Suprapubic skin (tissue), 4 donors: ENCODE measurements around the gene ATP10B. TPM values are rescaled to one million over a fixed set of nuclear protein-coding genes. Genes with fewer than 3 reads are reported as not detected.

Experiments used
- DNase-seq, 2 donors: peaks; one replicate each; pipeline ENCODE4 v3.0.0-alpha.2; 2019; ENCODE audit warnings: low spot score in 2 of 2
- H3K27ac ChIP-seq: fragments of 200-600 bp; sonication (generic); one replicate; pipeline ENCODE4 v1.5.1; 2019
- H3K27me3 ChIP-seq: fragments of 200-600 bp; sonication (generic); one replicate; pipeline ENCODE4 v1.5.1; 2019
- H3K36me3 ChIP-seq: fragments of 200-600 bp; sonication (generic); one replicate; pipeline ENCODE4 v1.5.1; 2019
- H3K4me1 ChIP-seq: fragments of 200-600 bp; sonication (generic); one replicate; pipeline ENCODE4 v1.5.1; 2019
- H3K4me3 ChIP-seq: fragments of 200-600 bp; sonication (generic); one replicate; pipeline ENCODE4 v1.5.1; 2019; ENCODE audit warnings: mild to moderate bottlenecking
- H3K9me3 ChIP-seq: fragments of 200-600 bp; sonication (generic); one replicate; pipeline ENCODE4 v1.5.1; 2019
- CTCF ChIP-seq, 2 donors: fragments of 200-600 bp in 1 of 2; fragments of 450-650 bp in 1 of 2; sonication (generic) in 1 of 2; IDR thresholded peaks; one replicate each; pipeline ENCODE4 v1.5.1; 2016 to 2019; ENCODE audit warnings: antibody characterized with exemption in 2 of 2, mild to moderate bottlenecking in 1 of 2, moderate library complexity in 1 of 2
- EP300 ChIP-seq: sonication (generic); formaldehyde crosslinking; IDR thresholded peaks from one replicate; pipeline ENCODE4 v1.6.1; 2017; ENCODE audit warnings: antibody characterized with exemption
- POLR2A ChIP-seq, 2 donors: fragments of 450-650 bp; IDR thresholded peaks; one replicate each; pipeline ENCODE4 v1.6.1; 2017; ENCODE audit warnings: antibody characterized with exemption in 2 of 2, mild to moderate bottlenecking in 2 of 2, moderate library complexity in 2 of 2
- POLR2AphosphoS5 ChIP-seq, 3 donors: sonication (generic); formaldehyde crosslinking; IDR thresholded peaks; one replicate each; pipeline ENCODE4 v1.6.1; 2017; ENCODE audit warnings: antibody characterized with exemption in 3 of 3
- WGBS: methylation state at CpG from one replicate; pipeline ENCODE4 v1.1.5; 2018; 5-methylcytosine and 5-hydroxymethylcytosine counted together
- total RNA-seq, 4 donors: library from RNA; depleted of rRNA; stranded (reverse); fragments of >200 nt; gene quantifications; one replicate each; pipeline ENCODE4 v1.1.0, GENCODE V29; 2016

Gene ATP10B
- total RNA-seq, 4 donors from 2014 or later: 25.4 to 40.8 (median 29.2) TPM

GRCh38 chr5:160620401-160620800, 231.6 kb downstream of the ATP10B start:
- Histone ChIP-seq H3K27ac (no peak overlapping the region), H3K36me3 (no peaks in the 10 kb centered on the region), H3K9me3 (no peaks in the 10 kb centered on the region), H3K4me3 (no peak overlapping the region), H3K27me3 (no peaks in the 10 kb centered on the region), H3K4me1 (no peaks in the 10 kb centered on the region)
- no peak for DNase-seq
- TF ChIP-seq POLR2A (IDR thresholded peaks at IDR 0.05) (no peak), POLR2AphosphoS5 (IDR thresholded peaks at IDR 0.05) (no peak), EP300 (no peak), CTCF (IDR thresholded peaks at IDR 0.05) (no peak)
- 96% methylated on average over 6 of the region's 9 CpGs for WGBS

- DNase-seq: no peak
- H3K4me3 ChIP-seq: no peak overlapping the region
- H3K9me3 ChIP-seq: no peaks in the 10 kb centered on the region
- H3K27me3 ChIP-seq: no peaks in the 10 kb centered on the region
- TF ChIP-seq POLR2A (IDR thresholded peaks at IDR 0.05): no peak
- no peak for TF ChIP-seq CTCF (IDR thresholded peaks at IDR 0.05)
- TF ChIP-seq EP300: no peak
- no peak for TF ChIP-seq POLR2AphosphoS5 (IDR thresholded peaks at IDR 0.05)
- 63% methylated on average over 3 of the region's 3 CpGs for WGBS
- H3K4me1 ChIP-seq: no peaks in the 10 kb centered on the region
- H3K36me3 ChIP-seq: no peaks in the 10 kb centered on the region
- no peak overlapping the region for H3K27ac ChIP-seq
Observed at GRCh38 chr5:160619381-160619780, 232.6 kb downstream of the ATP10B start.

DNA sequence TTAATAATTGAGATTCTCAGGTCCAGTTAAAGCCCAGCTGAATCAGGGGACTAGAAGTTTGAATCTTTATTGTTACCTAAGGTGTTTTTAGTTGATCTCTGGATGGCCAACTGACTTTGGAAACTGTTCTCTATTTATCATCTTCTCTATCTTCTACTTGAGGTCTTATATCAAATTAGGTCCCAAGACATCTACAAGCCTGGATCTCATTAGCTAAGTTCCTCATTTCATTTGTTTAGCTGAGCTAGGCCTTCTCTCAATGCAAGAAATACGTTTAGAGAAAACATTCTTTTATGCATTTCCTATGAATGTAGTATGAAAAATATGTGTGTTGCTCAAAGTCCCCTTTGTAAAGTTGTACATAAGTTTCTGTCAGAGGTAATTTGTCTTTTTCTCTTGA, 233.7 kb downstream of the ATP10B start:
- no peak overlapping the region for H3K27ac ChIP-seq
- no peaks in the 10 kb centered on the region for H3K36me3 ChIP-seq
- WGBS: 39% methylated on average over 1 of the region's 1 CpG
- TF ChIP-seq EP300 (no peak), CTCF (IDR thresholded peaks at IDR 0.05) (no peak), POLR2A (IDR thresholded peaks at IDR 0.05) (no peak), POLR2AphosphoS5 (IDR thresholded peaks at IDR 0.05) (no peak)
- DNase-seq: no peak
- no peaks in the 10 kb centered on the region for H3K9me3 ChIP-seq
- H3K4me1 ChIP-seq: no peaks in the 10 kb centered on the region
- no peaks in the 10 kb centered on the region for H3K27me3 ChIP-seq
- no peak overlapping the region for H3K4me3 ChIP-seq

GRCh38 chr5:160616712-160617497, 235.1 kb downstream of the ATP10B start:
- no peaks in the 10 kb centered on the region for H3K9me3 ChIP-seq
- H3K27ac ChIP-seq: no peak overlapping the region
- H3K4me1 ChIP-seq: no peaks in the 10 kb centered on the region
- no peak overlapping the region for H3K4me3 ChIP-seq
- H3K27me3 ChIP-seq: no peaks in the 10 kb centered on the region
- WGBS: 91% methylated on average over 4 of the region's 4 CpGs
- DNase-seq: no peak
- no peaks in the 10 kb centered on the region for H3K36me3 ChIP-seq
- TF ChIP-seq EP300 (no peak), POLR2A (IDR thresholded peaks at IDR 0.05) (no peak), POLR2AphosphoS5 (IDR thresholded peaks at IDR 0.05) (no peak), CTCF (IDR thresholded peaks at IDR 0.05) (no peak)

- Histone ChIP-seq H3K4me3 (no peak overlapping the region), H3K9me3 (peaks cover 3% of the 10 kb centered on the region), H3K27ac (no peak overlapping the region), H3K36me3 (no peaks in the 10 kb centered on the region), H3K27me3 (no peaks in the 10 kb centered on the region), H3K4me1 (no peaks in the 10 kb centered on the region)
- no peak for TF ChIP-seq CTCF (IDR thresholded peaks at IDR 0.05)
- TF ChIP-seq POLR2A (IDR thresholded peaks at IDR 0.05): no peak
- no peak for TF ChIP-seq POLR2AphosphoS5 (IDR thresholded peaks at IDR 0.05)
- TF ChIP-seq EP300: no peak
- WGBS: 82% methylated on average over 3 of the region's 3 CpGs
- no peak for DNase-seq
Observed at GRCh38 chr5:160614136-160614535, 237.9 kb downstream of the ATP10B start.
